MCF 10A (cell line): ENCODE results near the gene RAPH1. TPM values are rescaled to one million over a fixed set of nuclear protein-coding genes. Genes with fewer than 3 reads are reported as not detected.
"Not testable (repeated sequence)": the region's sequence is repeated elsewhere in the genome, so short reads cannot be mapped to it uniquely, and the experiment has no call there.

Source experiments
- BruUV-seq: library from RNA; stranded (reverse); fragments of 400-500 nt; replicated peaks from 2 replicates; lab custom pipeline; 2021; lab: Mats Ljungman, UMichigan
- CTCF ChIA-PET: fragments of 300-600 bp; sonication (Branson Sonifier 250); formaldehyde crosslinking; extraction: SDS; loops from one replicate; lab custom pipeline; 2021; ENCODE audit warnings: antibody characterized with exemption, inconsistent platforms; lab: Yijun Ruan, JAX
- POLR2A ChIA-PET: fragments of 300-600, 350-650 bp; sonication (Branson Sonifier 250); formaldehyde crosslinking; extraction: SDS; loops from one replicate; lab custom pipeline; 2020; ENCODE audit warnings: antibody characterized with exemption, inconsistent platforms; lab: Yijun Ruan, JAX
- DNase-seq: peaks from one replicate; pipeline ENCODE4 v3.0.0-alpha.2; 2018; ENCODE audit not compliant: unreplicated experiment
- H3K27ac Mint-ChIP-seq: one replicate; pipeline ENCODE4 v1.8.0; 2022; ENCODE audit warnings: mild to moderate bottlenecking, low read depth, mixed read lengths; ENCODE audit not compliant: unreplicated experiment
- H3K27me3 Mint-ChIP-seq: one replicate; pipeline ENCODE4 v1.8.0; 2022; ENCODE audit warnings: mixed read lengths; ENCODE audit not compliant: insufficient read depth, unreplicated experiment
- H3K36me3 Mint-ChIP-seq: one replicate; pipeline ENCODE4 v1.8.0; 2022; ENCODE audit warnings: mild to moderate bottlenecking, moderate library complexity, mixed read lengths; ENCODE audit not compliant: insufficient read depth, unreplicated experiment
- H3K4me1 Mint-ChIP-seq: one replicate; pipeline ENCODE4 v1.8.0; 2022; ENCODE audit warnings: mixed read lengths; ENCODE audit not compliant: insufficient read depth, unreplicated experiment
- H3K4me3 Mint-ChIP-seq: one replicate; pipeline ENCODE4 v1.8.0; 2022; ENCODE audit warnings: mild to moderate bottlenecking, moderate library complexity, mixed read lengths; ENCODE audit not compliant: unreplicated experiment
- H3K9me3 Mint-ChIP-seq: one replicate; pipeline ENCODE4 v1.8.0; 2022; ENCODE audit warnings: mixed read lengths; ENCODE audit not compliant: unreplicated experiment
- CTCF ChIP-seq: fragments of 200-600 bp; IDR thresholded peaks from one replicate; pipeline ENCODE4 v1.8.0; 2022; ENCODE audit warnings: antibody characterized with exemption, mild to moderate bottlenecking; ENCODE audit not compliant: unreplicated experiment
- intact Hi-C: fragments of 100-400 bp; cut with micrococcal nuclease; formaldehyde crosslinking; loops from 2 replicates; pipeline ENCODE4 v1.14.1; 2022
- total RNA-seq: library from RNA; stranded (reverse); gene quantifications from 2 replicates; pipeline ENCODE4 v1.2.3, GENCODE V29; 2022

The RAPH1 gene
- total RNA-seq, 1 experiment from 2014 or later, result 79.8 TPM

GRCh38 chr2:203432811-203433210, 102.3 kb downstream of the RAPH1 start:
- no peak for TF ChIP-seq CTCF
- DNase-seq, result no peak
- Mint-ChIP-seq H3K27ac (no peak overlapping the region), H3K4me1 (no peaks in the 10 kb centered on the region), H3K9me3 (no peaks in the 10 kb centered on the region), H3K4me3 (no peak overlapping the region), H3K36me3 (peaks cover 48% of the 10 kb centered on the region), H3K27me3 (no peaks in the 10 kb centered on the region)
- ChIA-PET POLR2A (interaction anchor here (0.7 kb wide), 1 partner anchor 535 kb away, joined by 3 read pairs; no protein-coding TSS in a partner anchor), CTCF (interaction anchor here (2.1 kb wide), 1 partner anchor 21 kb away, joined by 10 read pairs; no protein-coding TSS in a partner anchor)
- intact Hi-C loops, result loop anchor here (5.0 kb wide), 1 partner anchor 861 kb away; no protein-coding TSS in a partner anchor
- no TSS peak for BruUV-seq

GRCh38 chr2:203431391-203432185, 103.5 kb downstream of the RAPH1 start:
- H3K27ac Mint-ChIP-seq, result no peak overlapping the region
- ChIA-PET POLR2A (interaction anchor here (0.6 to 1.1 kb wide), 3 partner anchors 21 to 227 kb away, joined by 3 read pairs; no protein-coding TSS in a partner anchor), CTCF (interaction anchor here (0.6 to 1.0 kb wide), 5 partner anchors 19 to 1151 kb away, joined by 3 to 7 read pairs (median 3); no protein-coding TSS in a partner anchor)
- BruUV-seq, result TSS peak; percentile 3
- no peak for TF ChIP-seq CTCF
- no peaks in the 10 kb centered on the region for H3K27me3 Mint-ChIP-seq
- H3K36me3 Mint-ChIP-seq, result peaks cover 46% of the 10 kb centered on the region
- intact Hi-C loops, result loop anchor here (5.0 kb wide), 1 partner anchor 859 kb away; no protein-coding TSS in a partner anchor
- no peak overlapping the region for H3K4me3 Mint-ChIP-seq
- DNase-seq, result no peak
- H3K9me3 Mint-ChIP-seq, result no peaks in the 10 kb centered on the region
- no peaks in the 10 kb centered on the region for H3K4me1 Mint-ChIP-seq

- intact Hi-C loops, result loop anchor here (5.0 kb wide), 1 partner anchor 857 kb away; no protein-coding TSS in a partner anchor
Measured at GRCh38 chr2:203429643-203430042, 105.5 kb downstream of the RAPH1 start.

GRCh38 chr2:203427061-203427460, 108.0 kb downstream of the RAPH1 start:
- intact Hi-C loops, result no loop called here
- CTCF ChIA-PET, result interaction anchor here (0.7 to 1.7 kb wide), 2 partner anchors 11 to 201 kb away, joined by 3 to 4 read pairs; no protein-coding TSS in a partner anchor
- H3K4me3 Mint-ChIP-seq, result no peak overlapping the region
- no peaks in the 10 kb centered on the region for H3K9me3 Mint-ChIP-seq
- DNase-seq, result no peak
- H3K27me3 Mint-ChIP-seq, result no peaks in the 10 kb centered on the region
- POLR2A ChIA-PET, result interaction anchor here (0.6 to 0.7 kb wide), 2 partner anchors 12 to 151 kb away, joined by 3 read pairs; no protein-coding TSS in a partner anchor
- H3K36me3 Mint-ChIP-seq, result peaks cover 33% of the 10 kb centered on the region
- TF ChIP-seq CTCF, result no peak
- no peak overlapping the region for H3K27ac Mint-ChIP-seq
- BruUV-seq, result no TSS peak
- H3K4me1 Mint-ChIP-seq, result no peaks in the 10 kb centered on the region

More at GRCh38 chr2:203429643-203430042, 105.5 kb downstream of the RAPH1 start:
- BruUV-seq, H3K4me3 Mint-ChIP-seq, DNase-seq, H3K4me1 Mint-ChIP-seq, H3K27me3 Mint-ChIP-seq, H3K27ac Mint-ChIP-seq, H3K9me3 Mint-ChIP-seq: not testable (repeated sequence)
- ChIA-PET CTCF (interaction anchor here (0.7 to 1.2 kb wide), 3 partner anchors 12 to 360 kb away, joined by 3 to 5 read pairs (median 3); no protein-coding TSS in a partner anchor), POLR2A (interaction anchor here (1.4 kb wide), 1 partner anchor 19 kb away, joined by 3 read pairs; no protein-coding TSS in a partner anchor)
- peaks cover 47% of the 10 kb centered on the region for H3K36me3 Mint-ChIP-seq
